HK-2 (cell line): Measurements from ENCODE around the gene TCF7L1.
A peak's percentile ranks its signal among the peaks of the same experiment; 100 is the strongest.

Experiments used
- DNase-seq: peaks from one replicate; pipeline ENCODE4 v3.0.0-alpha.2; 2018; ENCODE audit not compliant: unreplicated experiment

The TCF7L1 gene

GRCh38 chr2:85354286-85355072 is 221.3 kb downstream of the TCF7L1 start, which contains the start of the genes ELMOD3 and RETSAT:
Gene ELMOD3 (plus strand): TSS chr2:85354769. CDS start chr2:85357199, 2,430 bp downstream.
Gene RETSAT (minus strand): TSS chr2:85354528. CDS start chr2:85354507, 21 bp downstream.
- DNase-seq = peak; percentile 98

GRCh38 chr2:85355073-85355410 is 221.8 kb downstream of the TCF7L1 start:
- no peak for DNase-seq

GRCh38 chr2:85355521-85355920 is 222.3 kb downstream of the TCF7L1 start:
- no peak for DNase-seq

GRCh38 chr2:85356186-85356585 is 223.0 kb downstream of the TCF7L1 start:
- no peak for DNase-seq

- DNase-seq = no peak
Measured at GRCh38 chr2:85357736-85358135, 224.5 kb downstream of the TCF7L1 start.
